KOPT-K1 (cell line): ENCODE measurements around the gene TRAK2.
"Not testable (repeated sequence)": the region's sequence is repeated elsewhere in the genome, so short reads cannot be mapped to it uniquely, and the experiment has no call there.

Experiments
- H3K27ac ChIP-seq: fragments of 200-600 bp; sonication (generic); 2 replicates; pipeline ENCODE4 v1.5.1; 2016; ENCODE audit warnings: antibody characterized with exemption, mild to moderate bottlenecking, low read depth, low read length; ENCODE audit not compliant: poor library complexity, severe bottlenecking
- H3K36me3 ChIP-seq: fragments of 200-600 bp; sonication (generic); 2 replicates; pipeline ENCODE4 v1.5.1; 2017; ENCODE audit warnings: antibody characterized with exemption, mild to moderate bottlenecking, low read length, moderate library complexity; ENCODE audit not compliant: insufficient read depth
- H3K9me3 ChIP-seq: fragments of 200-600 bp; sonication (generic); 2 replicates; pipeline ENCODE4 v1.5.1; 2017; ENCODE audit warnings: antibody characterized with exemption, low read length, mild to moderate bottlenecking; ENCODE audit not compliant: insufficient read depth, poor library complexity, severe bottlenecking

TRAK2 gene

GRCh38 chr2:201369318-201369717 lies 81.9 kb downstream of the TRAK2 start:
- H3K36me3 ChIP-seq, H3K27ac ChIP-seq: not testable (repeated sequence)
- peaks cover 36% of the 10 kb centered on the region for H3K9me3 ChIP-seq

GRCh38 chr2:201366146-201366545 lies 85.1 kb downstream of the TRAK2 start:
- H3K36me3 ChIP-seq, result peaks cover 5% of the 10 kb centered on the region; the same call in 1 of the 2 replicates
- no peak overlapping the region for H3K27ac ChIP-seq
- peaks cover 49% of the 10 kb centered on the region for H3K9me3 ChIP-seq

GRCh38 chr2:201363857-201364560 lies 87.2 kb downstream of the TRAK2 start:
- Histone ChIP-seq H3K36me3 (peaks cover 5% of the 10 kb centered on the region; the same call in 1 of the 2 replicates), H3K27ac (peak overlapping the region; percentile 53), H3K9me3 (peaks cover 35% of the 10 kb centered on the region)

- 0 out of 2 replicates have a peak, but pooled peaks cover 5% of the 10 kb centered on the region for H3K36me3 ChIP-seq
- peak overlapping the region; percentile 21 for H3K27ac ChIP-seq
- peaks cover 19% of the 10 kb centered on the region for H3K9me3 ChIP-seq
Observed at GRCh38 chr2:201362396-201362795, 88.9 kb downstream of the TRAK2 start.

- Histone ChIP-seq H3K27ac (no peak overlapping the region), H3K9me3 (peaks cover 12% of the 10 kb centered on the region), H3K36me3 (0 out of 2 replicates have a peak, but pooled peaks cover 5% of the 10 kb centered on the region)
Observed at GRCh38 chr2:201361078-201361733, 90.1 kb downstream of the TRAK2 start.

GRCh38 chr2:201360256-201360655 lies 91.0 kb downstream of the TRAK2 start:
- Histone ChIP-seq H3K36me3 (0 out of 2 replicates have a peak, but pooled peaks cover 5% of the 10 kb centered on the region), H3K9me3 (peaks cover 12% of the 10 kb centered on the region), H3K27ac (no peak overlapping the region)

- H3K9me3 ChIP-seq, result peaks cover 12% of the 10 kb centered on the region
- 0 out of 2 replicates have a peak, but pooled peaks cover 5% of the 10 kb centered on the region for H3K36me3 ChIP-seq
- no peak overlapping the region for H3K27ac ChIP-seq
Observed at GRCh38 chr2:201358684-201359083, 92.6 kb downstream of the TRAK2 start.

GRCh38 chr2:201357221-201357620 lies 94.0 kb downstream of the TRAK2 start, which contains the start of gene FLACC1:
FLACC1 (minus strand) TSS chr2:201357345; CDS start chr2:201351404, 5,941 bp downstream.
- H3K9me3 ChIP-seq, result no peaks in the 10 kb centered on the region
- H3K36me3 ChIP-seq, result no peaks in the 10 kb centered on the region
- no peak within 1 kb of the TSS for H3K27ac ChIP-seq

- H3K27ac ChIP-seq, result no peak overlapping the region
- H3K9me3 ChIP-seq, result no peaks in the 10 kb centered on the region
- H3K36me3 ChIP-seq, result no peaks in the 10 kb centered on the region
Observed at GRCh38 chr2:201353116-201353515, 98.1 kb downstream of the TRAK2 start.

- H3K27ac ChIP-seq, result no peak overlapping the region
- no peaks in the 10 kb centered on the region for H3K9me3 ChIP-seq
Observed at GRCh38 chr2:201350879-201351278, 100.4 kb downstream of the TRAK2 start.

GRCh38 chr2:201349601-201350000 lies 101.7 kb downstream of the TRAK2 start:
- H3K36me3 ChIP-seq, result no peaks in the 10 kb centered on the region

More at GRCh38 chr2:201350879-201351278, 100.4 kb downstream of the TRAK2 start:
- no peaks in the 10 kb centered on the region for H3K36me3 ChIP-seq

GRCh38 chr2:201348758-201349157 lies 102.5 kb downstream of the TRAK2 start:
- Histone ChIP-seq H3K9me3 (no peaks in the 10 kb centered on the region), H3K27ac (no peak overlapping the region), H3K36me3 (no peaks in the 10 kb centered on the region)

More at GRCh38 chr2:201349601-201350000, 101.7 kb downstream of the TRAK2 start:
- Histone ChIP-seq H3K27ac (no peak overlapping the region), H3K9me3 (no peaks in the 10 kb centered on the region)

GRCh38 chr2:201347138-201347537 lies 104.1 kb downstream of the TRAK2 start:
- Histone ChIP-seq H3K9me3 (no peaks in the 10 kb centered on the region), H3K36me3 (no peaks in the 10 kb centered on the region), H3K27ac (no peak overlapping the region)

GRCh38 chr2:201345625-201346213 lies 105.5 kb downstream of the TRAK2 start:
- no peaks in the 10 kb centered on the region for H3K36me3 ChIP-seq
- H3K27ac ChIP-seq, result no peak overlapping the region
- H3K9me3 ChIP-seq, result peaks cover 4% of the 10 kb centered on the region

- no peak overlapping the region for H3K27ac ChIP-seq
- no peaks in the 10 kb centered on the region for H3K36me3 ChIP-seq
- peaks cover 11% of the 10 kb centered on the region for H3K9me3 ChIP-seq
Observed at GRCh38 chr2:201344663-201345366, 106.4 kb downstream of the TRAK2 start.
